NCI-H1048 (cell line): ENCODE results near the gene ZNFX1.

Experiments
- DNase-seq: peaks from one replicate; lab custom pipeline; 2025; lab: John Stamatoyannopoulos, UW

ZNFX1 gene

DNA sequence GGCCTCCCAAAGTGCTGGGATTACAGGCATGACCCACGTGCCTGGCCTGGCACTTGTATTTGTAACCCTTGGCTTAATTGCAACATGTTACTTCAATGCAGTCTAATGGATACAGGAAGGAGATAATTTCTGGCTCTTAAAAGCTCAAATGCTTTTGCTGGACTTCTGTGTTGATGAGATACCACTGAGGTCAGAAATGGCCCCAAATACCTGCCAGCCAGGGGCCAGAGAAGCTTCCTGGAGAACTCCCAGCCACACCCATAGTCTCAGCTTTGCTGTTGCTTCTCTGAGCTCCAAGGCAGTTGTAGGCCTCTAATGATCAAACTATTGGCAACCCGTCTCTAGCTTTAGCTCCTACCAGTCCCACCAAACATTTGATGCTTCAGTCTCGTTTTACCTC, 14.2 kb upstream of the ZNFX1 start:
- DNase-seq: no peak

DNA sequence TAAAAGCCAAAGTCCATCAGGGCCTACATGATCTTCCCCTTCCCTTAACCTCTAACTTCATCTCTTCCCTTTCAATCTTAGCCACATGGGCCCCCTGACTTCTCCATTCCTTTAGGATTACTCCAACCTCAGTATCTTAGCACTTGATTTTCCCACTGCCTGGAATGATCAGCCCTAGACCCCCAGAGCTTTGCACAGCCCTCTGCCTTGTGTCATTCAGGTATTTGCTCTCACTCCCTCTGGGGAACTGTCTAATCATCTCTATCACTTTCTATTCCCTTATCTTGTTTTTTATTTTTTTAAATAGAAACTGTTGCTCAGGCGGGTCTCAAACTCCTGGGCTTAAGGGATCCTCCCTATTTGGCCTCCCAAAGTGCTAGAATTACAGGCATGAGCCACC, 13.3 kb upstream of the ZNFX1 start:
- no peak for DNase-seq

GRCh38 chr20:49290608-49291191, 12.8 kb upstream of the ZNFX1 start:
- no peak for DNase-seq

DNA sequence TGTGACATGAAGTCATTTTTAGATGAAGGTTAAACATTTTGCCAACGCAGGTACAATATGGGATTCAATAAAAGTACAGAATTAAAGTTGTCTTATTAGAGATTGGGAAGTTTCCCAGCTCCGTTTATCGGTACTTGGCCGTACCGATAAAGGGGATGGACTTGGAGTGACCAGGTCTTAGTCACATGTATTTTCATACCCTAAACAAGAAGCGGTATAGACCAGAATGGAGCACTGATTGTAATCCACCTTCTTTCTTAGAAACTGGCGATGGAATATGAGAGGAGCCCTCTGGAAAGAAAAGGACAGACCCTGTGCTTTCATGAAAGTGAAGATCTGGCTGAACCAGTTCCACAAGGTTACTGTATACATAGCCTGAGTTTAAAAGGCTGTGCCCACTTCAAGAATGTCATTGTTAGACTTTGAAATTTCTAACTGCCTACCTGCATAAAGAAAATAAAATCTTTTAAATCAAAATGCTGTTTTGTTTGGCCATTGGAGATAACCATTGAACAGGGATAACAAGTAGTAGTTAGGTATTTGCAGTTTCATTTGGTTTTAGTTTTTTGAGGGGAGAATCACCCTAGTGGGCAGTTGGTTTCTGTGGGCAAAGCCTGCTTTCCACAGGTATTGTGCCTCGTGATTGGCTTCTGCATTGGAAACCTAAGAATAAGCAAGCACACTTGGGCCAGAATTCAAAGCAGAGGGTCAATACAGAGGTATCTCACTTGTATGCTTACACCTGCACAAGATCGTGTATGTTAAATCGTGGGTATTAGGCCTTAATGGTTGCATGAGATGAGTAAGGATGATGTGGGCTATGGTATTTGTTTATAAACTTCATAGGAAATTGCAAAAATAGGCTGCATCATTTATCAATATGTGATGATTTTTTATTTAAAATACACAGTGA, 11.2 kb upstream of the ZNFX1 start:
- DNase-seq: no peak

DNA sequence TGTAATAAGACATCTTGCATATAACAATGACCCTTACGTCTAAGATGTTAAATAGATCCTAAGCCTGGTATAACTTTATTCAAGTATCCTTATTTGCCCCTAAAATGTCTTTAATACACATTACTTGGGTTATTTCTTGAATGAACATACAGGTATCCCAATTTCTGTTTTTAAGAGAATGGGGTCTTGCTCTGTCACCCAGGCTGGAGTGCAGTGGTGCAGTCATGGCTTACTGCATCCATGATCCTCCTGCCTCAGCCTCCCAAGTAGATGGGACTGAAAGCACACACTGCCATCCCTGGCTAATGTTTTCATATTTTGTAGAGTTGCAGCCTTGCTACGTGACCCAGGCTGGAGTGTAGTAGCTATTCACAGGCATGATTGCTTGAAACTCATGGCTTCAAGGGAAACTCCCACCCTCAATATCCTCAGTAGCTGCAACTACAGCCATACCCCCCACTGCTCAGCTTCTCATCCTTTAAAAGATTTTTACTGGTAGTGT, 10.4 kb upstream of the ZNFX1 start:
- DNase-seq: no peak

GRCh38 chr20:49287555-49288249, 9.8 kb upstream of the ZNFX1 start:
- no peak for DNase-seq

- DNase-seq: no peak
Observed at GRCh38 chr20:49286689-49287551, 9.1 kb upstream of the ZNFX1 start.

DNA sequence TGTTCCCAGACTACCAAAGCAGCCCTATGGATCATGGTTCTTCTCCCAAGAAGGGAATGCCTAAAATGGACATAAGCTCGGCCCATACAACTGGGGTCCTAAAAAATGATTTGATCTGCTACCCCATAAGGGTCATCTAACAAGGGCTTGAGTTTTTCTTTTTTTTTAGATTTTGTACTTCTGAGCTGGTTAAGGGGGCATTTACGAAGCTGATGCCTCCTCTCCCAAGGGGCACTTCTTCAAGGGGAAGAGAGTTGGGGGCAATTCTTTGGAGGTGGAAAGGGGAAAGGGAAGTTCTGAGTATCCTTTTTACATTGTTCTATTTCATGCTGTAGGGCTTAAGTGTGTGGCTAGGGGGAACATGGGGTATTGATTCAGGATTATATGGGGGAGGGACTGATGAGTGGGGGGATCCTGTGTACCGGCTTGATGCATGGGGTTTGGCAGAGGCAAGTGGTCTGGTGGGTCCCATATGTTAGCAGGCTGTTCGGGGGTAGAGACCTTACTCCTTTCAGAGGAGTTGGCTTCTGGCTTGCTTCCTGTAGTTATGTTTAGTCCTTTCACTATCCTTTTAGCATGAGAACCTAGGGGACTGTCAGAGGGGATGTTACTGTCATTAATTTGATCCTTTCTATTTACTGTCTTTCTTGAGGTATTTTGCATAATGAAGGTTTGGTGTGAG, 8.1 kb upstream of the ZNFX1 start:
- DNase-seq: no peak

GRCh38 chr20:49285233-49285668, 7.4 kb upstream of the ZNFX1 start:
- DNase-seq: no peak

DNA sequence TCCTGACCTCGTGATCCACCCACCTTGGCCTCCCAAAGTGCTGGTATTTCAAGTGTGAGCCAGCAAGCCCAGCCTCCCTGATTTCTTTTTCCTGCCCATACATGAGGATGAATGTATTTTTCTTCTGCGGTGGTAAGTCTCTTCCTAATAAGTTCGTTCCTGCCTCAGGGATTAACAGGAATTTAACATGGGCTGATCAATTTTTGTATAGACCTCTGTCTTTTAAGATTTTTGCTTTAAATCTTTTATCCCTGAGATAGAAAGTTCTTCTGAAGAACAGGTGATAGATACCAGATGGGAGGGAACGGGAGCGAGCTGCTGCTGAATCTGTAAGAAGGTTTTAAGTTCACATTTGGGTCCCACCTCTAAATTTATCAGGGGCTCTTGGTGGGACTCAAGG, 7.0 kb upstream of the ZNFX1 start:
- DNase-seq: no peak

DNA sequence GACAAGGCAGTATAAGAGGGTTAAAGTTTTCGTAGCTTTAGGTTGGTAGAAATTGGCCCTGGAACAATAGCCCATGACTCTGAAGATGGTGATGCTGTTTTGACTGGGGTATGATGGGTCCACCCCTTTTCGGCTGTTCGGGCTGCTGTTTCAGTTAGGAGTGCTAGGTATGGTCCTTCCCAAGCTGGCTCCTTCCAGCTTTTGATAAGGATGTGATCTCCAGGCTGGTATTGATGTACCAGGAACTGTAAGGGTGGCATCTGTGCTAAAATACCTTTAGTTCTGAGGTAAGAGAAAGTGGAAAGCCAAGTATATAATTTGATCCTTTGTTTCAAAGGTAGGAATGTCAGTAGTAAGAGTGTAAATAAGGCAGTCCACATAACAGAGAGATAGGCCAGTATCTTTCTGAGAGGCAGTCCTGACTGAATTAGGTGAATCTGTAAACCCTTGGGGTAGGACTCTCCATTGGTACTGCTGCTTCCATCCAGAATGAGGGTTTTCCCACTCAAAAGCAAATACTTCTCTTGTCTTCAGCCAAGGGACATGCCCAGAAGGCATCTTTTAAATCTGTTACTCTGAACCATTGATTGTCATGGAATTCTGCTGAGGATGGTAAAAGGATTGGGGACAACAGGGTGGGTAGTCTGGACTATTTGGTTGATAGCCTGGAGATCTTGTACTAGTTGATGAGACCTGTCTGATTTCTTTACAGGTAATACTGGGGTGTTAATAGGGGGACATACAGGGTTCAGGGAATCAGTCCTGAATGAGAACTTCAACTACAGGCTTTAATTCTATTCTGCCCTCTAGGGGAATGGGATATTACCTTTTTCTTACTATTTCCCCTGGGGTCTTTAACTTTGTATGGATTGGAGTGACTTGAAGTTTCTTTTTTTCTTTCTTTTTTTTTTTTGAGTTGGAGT, 6.1 kb upstream of the ZNFX1 start:
- DNase-seq: no peak

DNA sequence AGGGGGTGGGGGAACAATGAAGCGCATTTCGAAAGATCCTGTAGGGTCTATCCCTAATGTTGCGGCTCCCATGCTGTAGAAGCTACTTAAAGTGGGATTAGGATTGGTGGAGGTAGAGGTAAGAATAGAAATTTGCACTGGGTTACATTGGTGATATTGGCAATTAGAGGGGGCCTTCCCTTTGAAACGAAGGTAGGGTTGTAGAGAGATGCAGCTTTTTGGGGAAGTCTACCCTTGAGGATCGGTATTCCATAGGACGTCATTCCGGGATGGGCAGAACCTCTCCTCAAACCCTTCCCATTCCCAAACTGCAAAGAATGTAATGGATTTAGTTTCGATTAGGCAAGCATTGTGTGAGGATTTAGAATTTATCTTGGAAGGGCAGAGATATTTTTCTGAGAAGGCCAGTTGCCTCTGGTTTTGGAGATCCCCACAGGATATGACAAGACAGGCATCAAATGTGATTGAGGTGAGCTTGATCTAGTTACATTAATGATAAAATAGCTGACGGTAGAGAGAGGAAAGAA, 5.4 kb upstream of the ZNFX1 start:
- DNase-seq: no peak

DNA sequence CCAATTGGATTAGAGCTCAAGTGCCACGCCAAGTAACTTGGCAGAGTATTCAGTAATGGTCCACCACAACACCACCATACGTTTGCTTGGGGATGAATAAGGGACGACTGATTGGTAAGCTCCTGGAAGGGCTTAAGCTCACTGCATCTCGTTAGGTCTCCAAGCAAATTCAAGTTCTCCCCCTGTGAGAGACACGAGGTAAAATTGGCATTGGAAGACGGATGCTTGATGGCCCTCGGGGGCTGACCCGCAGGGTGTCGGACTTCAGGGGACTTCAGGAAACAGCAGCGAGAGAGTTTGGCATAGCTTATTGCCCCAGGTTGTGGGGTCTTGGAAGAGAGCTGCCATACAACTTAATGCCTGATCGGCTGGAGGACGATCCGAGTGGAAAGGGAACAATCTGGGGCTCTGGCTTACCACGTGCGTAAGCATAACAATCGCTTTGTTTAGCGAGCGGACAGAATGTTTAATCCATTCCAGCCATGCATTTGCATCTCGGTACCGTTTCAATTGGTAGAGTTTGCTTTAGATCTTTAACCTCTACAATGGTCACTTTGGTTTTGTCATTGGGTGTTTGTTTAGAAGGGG, 4.8 kb upstream of the ZNFX1 start:
- no peak for DNase-seq

DNA sequence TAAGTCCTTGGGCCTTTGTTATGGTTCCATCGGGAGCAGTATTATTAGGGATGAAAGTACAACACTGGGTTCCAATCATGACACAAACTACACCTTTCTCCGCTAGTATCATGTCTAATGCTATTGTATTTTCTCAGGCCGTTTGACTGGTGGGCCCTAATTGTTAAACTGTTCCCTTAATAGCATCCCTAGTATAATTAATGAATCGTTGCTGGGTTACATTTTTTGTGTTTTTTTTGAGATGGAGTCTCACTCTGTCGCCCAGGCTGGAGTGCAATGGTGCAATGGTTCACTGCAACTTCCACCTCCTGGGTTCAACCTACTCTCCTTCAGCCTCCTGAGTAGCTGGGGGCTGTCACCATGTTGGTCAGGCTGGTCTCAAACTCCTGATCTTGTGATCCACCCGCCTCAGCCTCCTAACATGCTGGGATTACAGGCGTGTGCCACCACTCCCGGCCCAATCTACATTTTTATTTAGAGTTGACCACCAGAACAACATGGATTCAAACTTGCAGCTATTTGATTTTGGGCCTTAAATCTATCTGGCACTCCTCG, 4.1 kb upstream of the ZNFX1 start:
- DNase-seq: no peak

GRCh38 chr20:49281059-49281912, 3.4 kb upstream of the ZNFX1 start:
- DNase-seq: no peak

GRCh38 chr20:49280463-49281058, 2.7 kb upstream of the ZNFX1 start:
- no peak for DNase-seq

DNA sequence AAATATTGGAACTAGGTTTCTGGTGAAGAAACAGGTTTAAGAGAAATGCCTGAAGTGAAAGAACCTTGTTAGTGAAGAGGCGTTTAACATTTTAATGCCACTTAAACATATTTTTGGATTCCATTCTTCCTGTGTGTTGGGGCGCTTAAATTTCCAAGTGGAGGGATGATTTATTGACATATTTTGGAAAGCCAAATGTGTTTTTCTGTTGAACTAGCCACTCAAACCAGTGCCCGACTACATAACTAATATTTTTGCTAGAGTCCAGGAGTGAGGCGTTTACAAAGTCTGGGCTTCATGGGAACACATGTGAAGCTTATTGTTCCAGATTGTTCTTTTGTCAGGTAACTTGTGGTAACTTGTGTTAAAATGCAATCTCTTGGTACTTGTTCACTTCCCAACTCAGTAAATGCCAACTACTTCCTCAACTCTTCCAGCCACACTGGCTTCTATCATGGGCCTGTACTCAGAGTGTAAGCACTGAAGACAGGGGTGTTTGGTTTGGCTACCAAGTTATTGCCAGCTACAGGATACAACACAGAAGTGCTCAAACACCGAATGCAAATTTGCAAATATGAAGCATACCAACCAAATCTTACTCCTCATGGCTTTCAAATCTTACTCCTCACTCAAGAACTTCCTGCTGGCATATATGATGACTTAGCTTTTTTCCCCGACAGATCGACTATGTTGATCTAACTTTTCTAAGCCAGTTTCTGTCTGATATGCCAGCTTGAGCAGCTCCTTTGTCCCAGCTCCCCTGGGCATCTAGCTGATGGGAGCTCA, 2.0 kb upstream of the ZNFX1 start:
- DNase-seq: no peak
